ENCODE measurements around the gene FGFRL1. TPM values are rescaled to one million over a fixed set of nuclear protein-coding genes. Genes with fewer than 3 reads are reported as not detected.

Gene FGFRL1
- total and polyA plus RNA-seq, 10 donors: 1.4 to 20.6 (median 9.5) TPM

DNA sequence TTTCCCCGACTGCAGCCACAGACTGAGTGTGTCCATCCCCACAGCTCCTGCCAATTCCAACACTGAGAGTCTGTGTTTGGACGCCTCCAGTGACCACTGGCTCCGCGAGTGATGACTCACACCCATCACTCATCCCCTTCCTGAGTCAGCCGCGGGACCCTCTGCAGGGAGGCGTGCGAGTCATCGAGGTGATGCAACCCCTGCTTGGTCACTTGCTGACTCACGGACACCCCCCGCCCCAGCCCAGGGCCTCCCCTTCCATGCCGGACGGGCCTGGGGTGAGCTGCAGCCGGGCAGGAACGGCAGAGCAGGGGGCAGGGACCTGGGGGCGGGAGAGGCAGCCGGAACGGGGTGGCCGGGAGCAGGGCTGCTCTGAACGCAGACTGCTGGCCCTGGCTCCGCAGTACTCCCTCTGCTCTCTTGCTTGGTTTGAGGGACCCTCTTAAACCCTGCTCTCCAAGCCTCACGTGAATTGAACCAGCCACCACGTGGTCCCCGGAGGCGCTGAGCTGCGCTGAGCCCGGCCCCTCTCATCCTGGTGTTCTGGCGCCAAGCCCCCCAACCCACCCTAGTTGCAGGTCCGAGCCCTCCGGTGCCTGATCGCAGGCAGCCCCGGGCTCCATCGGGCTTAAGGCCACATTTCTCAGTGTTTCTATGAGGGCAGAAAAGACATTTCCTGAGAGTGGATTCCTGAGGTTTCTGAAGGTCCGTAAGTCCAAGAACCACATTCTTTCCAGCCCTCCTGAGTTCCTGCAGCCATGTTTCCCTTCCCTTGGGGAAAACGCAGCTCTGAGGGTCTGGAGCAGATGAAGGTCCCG, 32.4 kb downstream of the FGFRL1 start:
- Histone ChIP-seq H3K27me3 (replicated peaks in 1 of 7) (peaks cover 0 to 71% (median 28%) of the 10 kb centered on the region in 7 donors), H3K4me3 (no peak overlapping the region), H3K27ac (no peak overlapping the region), H3K9me3 (no peaks in the 10 kb centered on the region), H3K36me3 (no peaks in the 10 kb centered on the region), H3K4me1 (peaks cover 0 to 24% (median 7%) of the 10 kb centered on the region in 6 donors)
- peak; percentile 72 for DNase-seq
- TF ChIP-seq CTCF (IDR thresholded peaks at IDR 0.05 in 8 of 11, conservative IDR thresholded peaks at IDR 0.05 in 3 of 11) (no peak), POLR2AphosphoS5 (IDR thresholded peaks at IDR 0.05) (peak in 1 of 3 donors; percentile 62)
- WGBS, 5 donors: 22 to 32% (median 25%) methylated on average over 23 to 36 of the region's 36 CpGs
- intact Hi-C loops (cut with DNase I; ENCODE audit: low total_unique reads): no loop called here

DNA sequence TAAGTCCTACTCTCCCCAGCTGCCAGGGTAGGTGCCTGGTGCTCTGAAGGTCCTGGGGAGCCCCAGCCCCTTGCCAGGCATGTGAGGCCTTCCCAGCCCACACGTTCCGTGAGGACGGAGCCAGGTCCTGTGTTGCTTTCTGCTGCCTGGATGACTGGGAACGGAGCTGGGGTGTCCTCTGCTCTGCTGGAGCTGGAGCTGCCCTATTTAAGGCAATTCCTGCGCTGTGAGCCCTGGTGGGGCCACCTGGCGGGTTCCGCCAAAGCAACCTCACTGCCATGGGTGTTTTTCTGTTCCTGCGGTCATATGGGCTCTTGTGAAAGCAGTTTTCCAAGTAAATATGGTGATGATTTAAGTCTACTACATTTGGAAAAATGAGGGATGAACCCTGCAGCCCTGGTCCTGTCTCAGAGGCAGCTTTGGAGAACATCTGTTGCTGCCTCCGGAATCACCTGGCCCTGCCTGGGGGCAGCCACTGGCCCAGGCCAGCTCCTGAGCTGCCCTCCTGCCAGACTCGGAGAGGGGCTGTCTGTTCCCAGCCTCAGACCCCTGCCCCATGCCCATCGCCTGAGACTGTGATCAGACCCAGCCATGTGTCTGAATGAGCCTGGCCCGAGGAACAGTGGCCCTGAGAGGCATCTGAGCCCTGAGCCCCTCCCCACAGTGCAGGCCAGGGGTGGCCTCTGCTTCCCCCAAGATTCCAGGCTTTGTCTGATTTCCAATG, 33.2 kb downstream of the FGFRL1 start:
- intact Hi-C loops (cut with DNase I; ENCODE audit: low total_unique reads): no loop called here
- no peak overlapping the region for H3K27ac ChIP-seq

DNA sequence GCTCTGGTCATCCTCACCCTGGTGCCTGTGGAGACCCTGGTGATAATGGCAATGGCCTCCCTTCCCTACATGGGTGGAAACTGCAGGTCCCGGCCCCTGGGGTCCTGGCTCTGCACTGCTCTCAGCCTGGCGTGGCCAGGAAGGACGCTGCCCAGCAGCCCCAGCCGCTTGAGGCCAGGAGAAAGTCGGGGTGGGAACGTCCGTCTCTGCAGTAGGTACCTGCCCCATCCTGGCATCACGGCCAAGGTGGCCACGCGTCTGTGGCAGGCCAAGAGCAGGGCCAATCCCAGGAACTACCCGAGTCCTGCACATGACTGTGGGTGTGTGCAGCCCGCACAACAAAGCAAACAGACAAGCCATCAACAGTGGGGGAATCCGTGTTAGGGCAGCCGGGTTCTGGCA, 33.8 kb downstream of the FGFRL1 start:
- WGBS, 5 donors: 83 to 97% (median 86%) methylated on average over 4 to 14 of the region's 14 CpGs
- no peaks in the 10 kb centered on the region for H3K9me3 ChIP-seq
- no peaks in the 10 kb centered on the region for H3K36me3 ChIP-seq
- DNase-seq: peak; percentile 47
- H3K27me3 ChIP-seq (replicated peaks in 1 of 7): peaks cover 0 to 81% (median 28%) of the 10 kb centered on the region in 7 donors
- H3K4me1 ChIP-seq: peaks cover 0 to 24% (median 7%) of the 10 kb centered on the region in 6 donors
- no peak overlapping the region for H3K4me3 ChIP-seq
- TF ChIP-seq CTCF (IDR thresholded peaks at IDR 0.05 in 8 of 11, conservative IDR thresholded peaks at IDR 0.05 in 3 of 11) (no peak), POLR2A (IDR thresholded peaks at IDR 0.05) (no peak), POLR2AphosphoS5 (IDR thresholded peaks at IDR 0.05) (no peak)
- intact Hi-C loops (cut with DNase I; ENCODE audit: low total_unique reads): no loop called here
- H3K27ac ChIP-seq: no peak overlapping the region

More for the DNA sequence above, 33.2 kb downstream of the FGFRL1 start:
- Histone ChIP-seq H3K4me3 (no peak overlapping the region), H3K27me3 (replicated peaks in 1 of 7) (peaks cover 0 to 79% (median 28%) of the 10 kb centered on the region in 7 donors), H3K9me3 (no peaks in the 10 kb centered on the region), H3K4me1 (peaks cover 0 to 24% (median 7%) of the 10 kb centered on the region in 6 donors), H3K36me3 (no peaks in the 10 kb centered on the region)
- TF ChIP-seq POLR2A (IDR thresholded peaks at IDR 0.05): no peak
- TF ChIP-seq POLR2AphosphoS5 (IDR thresholded peaks at IDR 0.05): no peak
- TF ChIP-seq CTCF (IDR thresholded peaks at IDR 0.05 in 8 of 11, conservative IDR thresholded peaks at IDR 0.05 in 3 of 11): no peak
- WGBS, 5 donors: 81 to 91% (median 88%) methylated on average over 10 to 12 of the region's 12 CpGs
- peak; percentile 57 for DNase-seq

Measured in spleen (tissue), 11 donors.